ENCODE data around the gene PDZD2.

DNA sequence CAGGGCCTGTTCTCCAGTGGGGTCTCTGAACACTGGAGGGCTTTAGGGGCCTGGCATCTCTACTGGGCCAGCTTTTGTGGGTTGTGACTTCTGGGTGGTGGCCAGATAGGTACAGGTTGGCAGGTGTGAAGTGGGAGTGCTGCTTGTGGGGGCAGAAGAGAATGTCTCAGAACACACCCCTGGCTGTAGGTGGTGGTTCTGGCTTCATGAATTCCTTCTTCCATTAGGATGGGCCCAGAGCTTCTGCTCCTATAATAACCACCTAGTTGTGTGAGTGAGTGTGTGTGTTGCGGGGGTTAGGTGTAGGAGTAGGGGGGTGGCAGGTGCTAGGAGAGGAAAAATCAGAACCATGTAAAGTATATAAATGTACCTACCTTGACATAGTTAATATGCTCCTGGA is 1.6 kb downstream of the PDZD2 start:
- TF ChIP-seq, protein P1, sequence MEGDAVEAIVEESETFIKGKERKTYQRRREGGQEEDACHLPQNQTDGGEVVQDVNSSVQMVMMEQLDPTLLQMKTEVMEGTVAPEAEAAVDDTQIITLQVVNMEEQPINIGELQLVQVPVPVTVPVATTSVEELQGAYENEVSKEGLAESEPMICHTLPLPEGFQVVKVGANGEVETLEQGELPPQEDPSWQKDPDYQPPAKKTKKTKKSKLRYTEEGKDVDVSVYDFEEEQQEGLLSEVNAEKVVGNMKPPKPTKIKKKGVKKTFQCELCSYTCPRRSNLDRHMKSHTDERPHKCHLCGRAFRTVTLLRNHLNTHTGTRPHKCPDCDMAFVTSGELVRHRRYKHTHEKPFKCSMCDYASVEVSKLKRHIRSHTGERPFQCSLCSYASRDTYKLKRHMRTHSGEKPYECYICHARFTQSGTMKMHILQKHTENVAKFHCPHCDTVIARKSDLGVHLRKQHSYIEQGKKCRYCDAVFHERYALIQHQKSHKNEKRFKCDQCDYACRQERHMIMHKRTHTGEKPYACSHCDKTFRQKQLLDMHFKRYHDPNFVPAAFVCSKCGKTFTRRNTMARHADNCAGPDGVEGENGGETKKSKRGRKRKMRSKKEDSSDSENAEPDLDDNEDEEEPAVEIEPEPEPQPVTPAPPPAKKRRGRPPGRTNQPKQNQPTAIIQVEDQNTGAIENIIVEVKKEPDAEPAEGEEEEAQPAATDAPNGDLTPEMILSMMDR (IDR thresholded peaks at IDR 0.05): no peak
- TF ChIP-seq EZH2phosphoT487 (IDR thresholded peaks at IDR 0.05): no peak

Measured in neural progenitor cell (in vitro differentiated cells).